Uterus (tissue), 2 donors: Measurements from ENCODE around the gene TRAK2.

Experiments used
- POLR2A ChIP-seq, 2 donors: fragments of 450-650 bp; IDR thresholded peaks; one replicate each; pipeline ENCODE4 v1.6.1; 2016; ENCODE audit warnings: antibody characterized with exemption in 2 of 2, mild to moderate bottlenecking in 1 of 2, moderate library complexity in 1 of 2
- TF ChIP-seq, protein P1 (sequence below), 4 experiments: fragments of 200-600 bp in 2 of 4; fragments of 450-650 bp in 2 of 4; sonication (generic) in 2 of 4; IDR thresholded peaks; one replicate each; pipeline ENCODE4 v1.5.1; 2016 to 2019; ENCODE audit warnings: antibody characterized with exemption in 4 of 4, mild to moderate bottlenecking in 2 of 4, moderate library complexity in 1 of 4

DNA sequence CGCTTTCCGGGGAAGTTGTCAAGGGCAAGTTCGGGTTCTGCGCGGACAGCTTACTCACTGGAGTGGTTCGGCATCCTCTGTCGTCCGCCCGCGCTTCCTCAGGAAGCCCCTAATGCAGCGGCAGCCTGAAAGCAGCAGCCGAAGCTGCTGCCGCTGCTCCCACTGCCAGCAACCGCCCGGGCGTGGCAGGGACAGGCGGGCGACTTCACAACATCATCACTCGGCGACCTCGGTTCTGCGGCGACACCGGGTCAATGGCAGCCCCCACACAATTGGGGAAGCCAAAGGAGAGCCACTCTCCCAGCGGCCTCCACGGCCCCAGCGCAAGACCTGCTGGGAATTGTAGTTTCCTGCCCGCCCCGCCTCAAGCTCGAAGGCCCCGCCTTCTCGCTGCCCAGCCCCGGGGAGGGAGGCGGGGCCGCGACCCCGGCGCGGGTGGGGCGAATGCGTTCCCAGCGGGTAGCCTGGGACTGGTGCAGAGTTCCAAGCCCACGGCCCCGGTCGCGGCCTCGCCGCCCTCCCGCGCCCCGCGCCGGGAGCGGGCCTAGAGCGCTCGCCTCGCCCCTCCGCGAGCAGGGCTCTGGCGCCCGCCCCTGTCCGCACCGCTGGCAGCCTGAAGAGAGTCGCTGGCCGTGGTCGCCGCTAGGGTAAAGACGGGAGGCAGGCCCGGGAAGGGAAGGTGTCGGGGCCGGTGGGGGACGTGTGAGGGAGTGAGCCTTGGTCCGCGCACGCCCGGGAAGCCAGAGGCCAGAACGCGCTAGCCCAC is at the start of gene TRAK2, which contains the start of gene STRADB:
- TF ChIP-seq, protein P1, sequence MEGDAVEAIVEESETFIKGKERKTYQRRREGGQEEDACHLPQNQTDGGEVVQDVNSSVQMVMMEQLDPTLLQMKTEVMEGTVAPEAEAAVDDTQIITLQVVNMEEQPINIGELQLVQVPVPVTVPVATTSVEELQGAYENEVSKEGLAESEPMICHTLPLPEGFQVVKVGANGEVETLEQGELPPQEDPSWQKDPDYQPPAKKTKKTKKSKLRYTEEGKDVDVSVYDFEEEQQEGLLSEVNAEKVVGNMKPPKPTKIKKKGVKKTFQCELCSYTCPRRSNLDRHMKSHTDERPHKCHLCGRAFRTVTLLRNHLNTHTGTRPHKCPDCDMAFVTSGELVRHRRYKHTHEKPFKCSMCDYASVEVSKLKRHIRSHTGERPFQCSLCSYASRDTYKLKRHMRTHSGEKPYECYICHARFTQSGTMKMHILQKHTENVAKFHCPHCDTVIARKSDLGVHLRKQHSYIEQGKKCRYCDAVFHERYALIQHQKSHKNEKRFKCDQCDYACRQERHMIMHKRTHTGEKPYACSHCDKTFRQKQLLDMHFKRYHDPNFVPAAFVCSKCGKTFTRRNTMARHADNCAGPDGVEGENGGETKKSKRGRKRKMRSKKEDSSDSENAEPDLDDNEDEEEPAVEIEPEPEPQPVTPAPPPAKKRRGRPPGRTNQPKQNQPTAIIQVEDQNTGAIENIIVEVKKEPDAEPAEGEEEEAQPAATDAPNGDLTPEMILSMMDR (IDR thresholded peaks at IDR 0.05): peak in 3 of 4 experiments; percentile 41 to 63 (median 42)
- TF ChIP-seq POLR2A (IDR thresholded peaks at IDR 0.05): peak; percentile 67 to 72
